HG03342 (cell line): ENCODE data around the gene NSD2.
A peak's percentile ranks its signal among the peaks of the same experiment; 100 is the strongest.

ENCODE experiments used
- ATAC-seq: cut with Tn5 transposase; IDR thresholded peaks from one replicate; pipeline ENCODE4 v1.9.1; 2021; ENCODE audit warnings: mild to moderate bottlenecking, moderate library complexity; ENCODE audit not compliant: unreplicated experiment

NSD2 gene

GRCh38 chr4:1863297-1864033 is 7.7 kb upstream of the NSD2 start:
- no peak for ATAC-seq

- no peak for ATAC-seq
Measured at GRCh38 chr4:1864076-1865008, 6.9 kb upstream of the NSD2 start.

- no peak for ATAC-seq
Measured at GRCh38 chr4:1866189-1866661, 5.0 kb upstream of the NSD2 start.

- ATAC-seq, result no peak
Measured at GRCh38 chr4:1868293-1868692, 2.9 kb upstream of the NSD2 start.

- ATAC-seq, result no peak
Measured at GRCh38 chr4:1868912-1869311, 2.3 kb upstream of the NSD2 start.

DNA sequence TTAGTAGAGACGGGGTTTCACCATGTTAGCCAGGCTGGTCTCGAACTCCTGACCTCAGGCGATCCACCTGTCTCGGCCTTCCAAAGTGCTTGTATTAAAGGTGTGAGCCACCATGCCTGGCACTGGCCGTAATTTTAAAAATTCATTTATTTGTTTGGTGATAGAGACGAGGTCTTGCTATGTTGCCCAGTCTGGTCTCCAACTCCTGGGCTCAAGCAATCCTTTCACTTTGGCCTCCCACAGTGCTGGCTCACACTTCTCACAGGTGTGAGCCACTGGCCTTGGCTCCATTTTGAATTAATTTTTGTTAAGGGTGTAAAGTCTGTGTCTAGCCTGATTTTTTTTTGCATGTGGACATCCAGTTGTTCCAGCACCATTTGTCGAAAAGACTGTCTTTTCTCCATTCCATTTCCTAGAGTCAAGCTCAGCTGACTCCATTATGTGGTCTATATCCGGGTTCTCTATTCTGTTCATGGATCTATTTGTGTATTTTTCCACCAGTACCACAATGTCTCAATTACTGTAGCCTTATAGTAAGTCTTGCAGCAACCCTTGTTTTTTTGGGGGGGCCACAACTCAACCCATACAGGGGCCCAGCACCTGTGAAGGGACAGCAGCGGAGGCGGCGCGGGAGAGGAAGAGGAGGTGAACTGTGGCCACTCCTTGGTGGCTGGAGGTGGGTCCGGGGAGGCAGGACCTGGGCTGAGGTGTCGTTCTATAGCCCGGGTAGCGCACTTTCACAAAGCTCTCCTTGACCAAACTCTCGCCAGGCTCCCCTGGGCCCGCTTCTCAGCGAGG is 1.5 kb upstream of the NSD2 start:
- peak; percentile 9 for ATAC-seq

GRCh38 chr4:1870328-1870577 is 940 bp upstream of the NSD2 start:
- ATAC-seq, result peak; percentile 48

DNA sequence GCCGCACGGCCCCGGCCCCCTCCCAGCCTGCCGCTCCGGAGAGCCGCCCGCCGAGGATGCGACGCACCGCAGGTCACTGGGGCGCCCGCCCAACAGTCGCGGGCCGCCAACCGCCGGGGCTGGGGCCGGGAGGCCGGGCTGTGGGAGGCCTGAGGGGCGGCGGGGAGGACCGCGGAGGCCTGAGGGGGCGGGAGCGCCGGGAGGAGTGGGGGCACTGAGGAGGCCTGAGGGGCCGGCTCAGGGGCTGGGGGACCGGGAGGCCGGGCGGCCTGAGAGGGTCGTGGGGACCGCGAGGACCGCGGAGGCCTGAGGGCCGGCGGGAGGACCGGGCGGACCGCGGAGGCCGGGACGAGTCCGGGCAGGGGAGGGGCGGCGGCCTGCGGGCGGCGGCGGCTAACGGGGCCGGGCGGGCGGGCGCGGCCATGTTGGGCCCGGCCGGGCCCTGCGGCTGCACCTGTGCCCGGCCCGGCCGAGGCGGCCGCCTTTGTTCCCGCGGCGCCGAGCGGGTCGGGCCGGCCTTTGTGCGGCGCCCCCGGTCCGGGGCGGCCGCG is 353 bp downstream of the NSD2 start:
- ATAC-seq, result peak; percentile 12

- ATAC-seq, result no peak
Measured at GRCh38 chr4:1872870-1873269, 1.7 kb downstream of the NSD2 start.

- ATAC-seq, result no peak
Measured at GRCh38 chr4:1873291-1873690, 2.1 kb downstream of the NSD2 start.

GRCh38 chr4:1873776-1874175 is 2.6 kb downstream of the NSD2 start:
- ATAC-seq, result no peak

DNA sequence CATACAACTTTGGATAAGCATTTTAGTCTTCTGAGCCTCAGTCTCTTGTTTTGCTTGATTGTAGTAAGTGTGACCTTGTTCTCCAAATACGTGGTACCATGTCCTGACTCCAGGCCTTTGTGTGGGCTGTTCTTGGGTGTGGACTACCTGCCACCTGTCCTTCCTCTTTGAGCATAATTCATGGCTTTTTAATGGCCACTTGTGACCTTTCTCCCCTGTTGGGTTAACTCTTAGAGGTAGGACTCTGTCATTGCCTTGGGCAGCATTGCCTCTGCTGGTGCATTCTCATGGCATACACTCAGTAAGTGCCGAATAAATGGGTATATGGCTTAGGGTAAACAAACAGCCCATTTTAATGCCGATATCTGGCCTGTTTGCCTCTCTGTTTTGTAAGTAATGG is 3.0 kb downstream of the NSD2 start:
- ATAC-seq, result no peak

DNA sequence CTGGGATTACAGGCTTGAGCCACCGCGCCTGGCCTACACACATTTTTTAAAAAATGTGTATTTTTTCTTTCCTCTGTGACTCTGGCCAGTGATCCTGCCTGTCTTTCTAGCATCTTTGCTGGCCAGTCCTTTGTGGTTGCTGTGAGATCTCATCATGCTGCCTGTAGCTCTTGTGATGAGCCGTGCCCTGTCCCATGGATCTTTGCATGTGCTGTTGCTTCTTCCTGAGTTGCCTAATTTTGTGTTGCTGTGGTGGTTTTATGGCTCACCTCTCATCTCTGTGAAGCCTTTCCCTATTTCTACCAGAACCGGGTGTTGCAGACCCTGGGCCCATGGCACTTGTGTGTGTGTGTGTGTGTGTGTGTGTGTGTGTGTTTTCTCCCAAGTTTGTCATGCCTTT is 8.3 kb downstream of the NSD2 start:
- ATAC-seq, result no peak

GRCh38 chr4:1880332-1880731 is 9.1 kb downstream of the NSD2 start:
- no peak for ATAC-seq

DNA sequence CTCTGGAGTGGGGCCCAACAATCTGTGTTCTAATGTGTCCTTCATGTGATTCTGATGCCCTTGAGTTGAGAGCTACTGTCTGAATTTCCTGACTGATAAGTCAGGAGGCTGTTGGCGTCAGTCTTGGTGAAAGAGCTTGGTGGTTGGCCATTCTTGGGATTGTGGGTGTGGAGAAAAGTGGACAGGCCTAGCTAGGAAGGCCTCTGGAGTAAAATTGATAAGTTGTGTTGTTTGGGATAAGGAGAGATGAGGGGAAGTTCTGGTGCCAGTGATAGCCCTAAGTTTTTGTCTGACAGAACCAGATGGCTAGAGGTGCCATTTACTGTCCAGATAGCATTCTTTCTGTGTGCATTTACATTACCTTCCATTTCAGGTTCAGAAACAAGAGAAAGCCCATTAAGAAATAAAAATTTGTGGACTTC is 11.7 kb downstream of the NSD2 start:
- no peak for ATAC-seq

DNA sequence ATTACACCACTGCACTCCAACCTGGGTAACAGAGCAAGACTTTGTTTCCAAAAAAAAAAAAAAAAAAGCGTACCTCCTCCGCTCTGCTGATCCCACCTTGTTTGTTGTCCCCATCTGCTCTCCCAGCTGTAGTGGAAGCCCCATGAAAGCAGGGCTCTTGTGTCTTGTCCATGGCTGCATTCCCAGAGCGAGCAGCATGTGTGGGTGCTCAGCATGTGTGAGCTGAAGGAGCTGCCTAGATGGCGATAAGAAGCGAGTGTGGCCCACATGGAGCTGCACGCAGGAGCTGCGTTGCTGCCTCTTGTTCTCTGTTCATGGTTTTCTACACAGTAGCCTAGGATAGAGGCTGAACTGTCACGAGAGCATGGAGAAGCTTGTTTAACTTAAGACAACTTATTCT is 12.4 kb downstream of the NSD2 start:
- ATAC-seq, result no peak

DNA sequence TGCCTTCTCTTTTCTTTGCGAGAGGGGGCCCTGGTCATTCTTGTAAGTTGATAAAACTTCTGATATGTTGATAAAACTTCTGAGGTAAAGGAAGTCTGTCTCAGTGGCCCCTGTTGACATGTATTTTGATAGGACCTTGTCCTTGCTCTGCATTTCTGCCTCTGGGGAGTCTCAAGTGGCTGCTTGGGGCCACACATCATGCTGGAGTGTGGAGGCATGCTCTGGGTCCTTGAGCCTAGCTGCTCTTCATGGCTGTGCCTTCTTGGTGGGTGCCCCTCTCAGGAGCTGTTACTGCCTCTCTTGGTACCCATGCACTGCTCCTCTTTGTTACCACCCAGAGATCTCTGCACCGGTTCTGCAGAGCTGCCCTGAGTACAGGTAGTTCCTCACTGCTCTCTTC is 14.2 kb downstream of the NSD2 start:
- no peak for ATAC-seq

DNA sequence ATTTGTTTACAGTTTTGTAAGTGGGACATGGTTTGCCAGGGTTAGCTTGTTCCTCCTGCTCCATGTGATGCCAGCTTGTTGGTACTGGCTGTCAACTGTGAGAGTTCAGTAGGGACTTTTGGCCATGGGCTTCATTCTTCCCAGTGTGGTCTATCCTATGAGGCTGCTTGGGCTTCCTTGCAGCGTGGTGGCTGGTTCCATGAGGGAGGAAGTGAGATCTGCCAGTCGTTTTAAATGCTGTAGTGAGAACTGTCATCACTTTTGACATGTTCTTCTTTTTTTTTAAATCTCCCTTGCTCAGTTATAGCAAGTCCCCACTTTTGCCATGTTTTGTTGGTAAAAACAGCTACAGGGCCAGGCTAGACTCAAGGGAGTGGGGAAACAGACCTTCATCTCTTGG is 15.9 kb downstream of the NSD2 start:
- no peak for ATAC-seq

DNA sequence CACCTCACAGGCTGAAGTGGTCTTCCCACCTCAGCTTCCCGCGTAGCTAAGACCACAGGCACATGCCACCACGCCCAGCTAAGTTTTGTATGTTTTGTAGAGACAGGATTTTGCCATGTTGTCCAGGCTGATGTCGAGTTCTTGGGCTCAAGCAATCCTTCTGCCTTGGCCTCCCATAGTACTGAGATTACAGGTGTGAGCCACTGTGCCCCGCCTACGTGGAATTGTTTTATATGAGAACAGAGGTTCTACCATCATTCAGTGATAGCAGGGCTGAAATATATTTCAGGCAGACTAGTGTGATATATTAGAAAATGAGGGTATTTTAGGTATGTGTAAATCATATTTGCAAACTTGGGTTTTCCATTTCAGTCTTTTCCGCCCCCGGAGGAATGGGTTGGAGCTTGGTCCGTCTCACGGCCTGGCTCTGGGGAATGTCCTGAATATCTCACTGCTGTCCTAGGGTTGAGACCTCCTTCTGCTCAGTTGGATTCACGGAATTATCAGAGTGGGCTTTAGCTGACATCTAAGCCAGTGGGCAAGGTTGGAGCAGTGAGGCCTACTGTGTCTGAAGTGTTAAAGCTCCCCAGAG is 19.9 kb downstream of the NSD2 start:
- ATAC-seq, result no peak

DNA sequence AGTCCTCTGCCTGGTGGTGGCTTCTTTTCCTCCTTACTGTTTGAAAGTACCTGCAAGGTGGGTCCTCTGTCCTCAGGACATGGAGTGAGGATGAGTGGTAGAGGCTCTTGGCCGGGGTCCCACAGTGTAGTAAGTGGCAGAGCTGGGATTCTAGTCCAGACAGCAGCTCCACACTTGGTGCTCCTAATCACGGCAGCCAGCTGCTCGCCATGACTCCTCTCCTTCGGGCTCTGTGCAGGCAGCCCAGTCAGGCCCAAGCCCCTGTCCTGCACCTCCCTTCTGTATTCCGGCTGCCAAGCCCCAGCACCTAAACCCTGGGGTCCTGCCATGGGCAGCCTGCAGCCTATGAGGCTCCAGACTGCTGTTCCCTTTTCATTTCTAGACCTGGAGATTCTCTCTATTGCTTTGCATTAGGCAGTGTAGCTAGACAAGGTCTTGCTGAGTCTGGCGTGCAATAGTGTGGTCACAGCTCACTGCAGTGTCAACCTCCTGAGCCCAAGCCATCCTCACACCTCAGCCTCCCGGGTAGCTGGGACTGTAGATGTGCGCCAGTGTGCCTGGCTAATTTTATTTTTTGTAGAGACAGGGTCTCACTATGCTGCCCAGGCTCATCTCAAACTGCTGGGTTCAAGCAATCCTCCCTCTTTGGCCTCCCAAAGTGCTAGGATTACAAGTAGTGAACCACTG is 24.9 kb downstream of the NSD2 start:
- ATAC-seq, result no peak
